HCT116 (cell line): ENCODE data around the gene SLC30A4.

Experiments used
- CEBPB ChIP-seq: IDR thresholded peaks from 2 replicates; pipeline ENCODE4 v1.6.1; 2012; ENCODE audit warnings: low read depth
- CTCF ChIP-seq, 3 experiments: fragments of 200-600 bp in 1 of 3; sonication (generic) in 1 of 3; IDR thresholded peaks in 2 of 3; conservative IDR thresholded peaks in 1 of 3; 2 replicates each; pipeline ENCODE4 v1.5.1; 2012 to 2017; ENCODE audit warnings: low read depth in 2 of 3, low read length in 2 of 3, antibody characterized with exemption in 1 of 3, borderline replicate concordance in 1 of 3, control low read depth in 1 of 3, mild to moderate bottlenecking in 1 of 3, mixed read lengths in 1 of 3, mixed run types in 1 of 3, moderate library complexity in 1 of 3; ENCODE audit not compliant: insufficient read depth in 1 of 3
- EGR1 ChIP-seq: IDR thresholded peaks from 2 replicates; pipeline ENCODE4 v1.6.1; 2012; ENCODE audit warnings: low read depth
- EZH2 ChIP-seq: fragments of 200-600 bp; sonication (generic); IDR thresholded peaks from 2 replicates; pipeline ENCODE4 v1.6.1; 2017; ENCODE audit warnings: antibody characterized with exemption, mixed run types
- EZH2phosphoT487 ChIP-seq: fragments of 200-600 bp; IDR thresholded peaks from 2 replicates; pipeline ENCODE4 v1.6.1; 2018; ENCODE audit warnings: antibody characterized with exemption, borderline replicate concordance
- POLR2A ChIP-seq: IDR thresholded peaks from 2 replicates; pipeline ENCODE4 v1.7.0; 2011; ENCODE audit warnings: borderline replicate concordance; ENCODE audit not compliant: insufficient read depth, insufficient read length; ENCODE audit errors: extremely low read depth
- POLR2AphosphoS5 ChIP-seq: IDR thresholded peaks from 2 replicates; pipeline ENCODE4 v1.6.1; 2011; ENCODE audit warnings: mild to moderate bottlenecking, low read depth, low read length, moderate library complexity
- REST ChIP-seq: IDR thresholded peaks from 2 replicates; pipeline ENCODE4 v1.6.1; 2012; ENCODE audit warnings: low read depth
- SIN3A ChIP-seq: IDR thresholded peaks from 2 replicates; pipeline ENCODE4 v1.6.1; 2012; ENCODE audit warnings: low read depth
- SRF ChIP-seq: IDR thresholded peaks from 2 replicates; pipeline ENCODE4 v1.6.1; 2012; ENCODE audit warnings: low read depth
- ZNF274 ChIP-seq: fragments of 200-500 bp; sonication (Bioruptor generic); IDR thresholded peaks from 2 replicates; pipeline ENCODE4 v1.6.1; 2014; ENCODE audit warnings: mild to moderate bottlenecking, low read depth, low read length, inconsistent platforms
- TF ChIP-seq, protein P1 (sequence below): IDR thresholded peaks from 2 replicates; pipeline ENCODE4 v1.6.1; 2011; ENCODE audit warnings: mild to moderate bottlenecking, low read length, moderate library complexity; ENCODE audit not compliant: insufficient replicate concordance; ENCODE audit errors: extremely low read depth

DNA sequence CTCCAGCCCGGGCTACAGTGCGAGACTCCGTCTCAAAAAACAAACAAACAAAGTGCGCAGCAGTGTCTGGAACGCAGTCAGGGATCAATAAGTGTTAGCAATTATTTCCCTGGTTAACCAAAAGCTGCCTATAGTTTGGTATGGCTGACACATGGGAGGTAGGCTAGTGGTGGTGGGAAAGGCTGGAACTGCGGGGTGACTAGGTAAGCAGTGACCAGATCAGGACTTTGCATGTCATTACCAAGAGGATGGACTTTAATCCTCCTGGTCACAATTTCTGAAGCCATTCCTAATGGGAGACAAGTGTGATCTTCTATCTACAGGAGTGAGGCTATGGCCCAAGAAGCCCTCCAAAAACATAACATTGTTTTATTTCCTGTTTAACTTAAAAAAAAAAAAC is 47.8 kb downstream of the SLC30A4 start:
- TF ChIP-seq REST (no peak), CTCF (IDR thresholded peaks at IDR 0.05 in 2 of 3, conservative IDR thresholded peaks at IDR 0.05 in 1 of 3; ENCODE audit: borderline replicate concordance in 1 of 3, insufficient read depth in 1 of 3, low read depth in 2 of 3, low read length in 2 of 3) (no peak), SRF (no peak), SIN3A (no peak), EZH2phosphoT487 (no peak), POLR2A (no peak), EZH2 (no peak), CEBPB (no peak), ZNF274 (no peak), POLR2AphosphoS5 (no peak), EGR1 (no peak)
- TF ChIP-seq, protein P1, sequence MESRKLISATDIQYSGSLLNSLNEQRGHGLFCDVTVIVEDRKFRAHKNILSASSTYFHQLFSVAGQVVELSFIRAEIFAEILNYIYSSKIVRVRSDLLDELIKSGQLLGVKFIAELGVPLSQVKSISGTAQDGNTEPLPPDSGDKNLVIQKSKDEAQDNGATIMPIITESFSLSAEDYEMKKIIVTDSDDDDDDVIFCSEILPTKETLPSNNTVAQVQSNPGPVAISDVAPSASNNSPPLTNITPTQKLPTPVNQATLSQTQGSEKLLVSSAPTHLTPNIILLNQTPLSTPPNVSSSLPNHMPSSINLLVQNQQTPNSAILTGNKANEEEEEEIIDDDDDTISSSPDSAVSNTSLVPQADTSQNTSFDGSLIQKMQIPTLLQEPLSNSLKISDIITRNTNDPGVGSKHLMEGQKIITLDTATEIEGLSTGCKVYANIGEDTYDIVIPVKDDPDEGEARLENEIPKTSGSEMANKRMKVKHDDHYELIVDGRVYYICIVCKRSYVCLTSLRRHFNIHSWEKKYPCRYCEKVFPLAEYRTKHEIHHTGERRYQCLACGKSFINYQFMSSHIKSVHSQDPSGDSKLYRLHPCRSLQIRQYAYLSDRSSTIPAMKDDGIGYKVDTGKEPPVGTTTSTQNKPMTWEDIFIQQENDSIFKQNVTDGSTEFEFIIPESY: no peak
